ENCODE data around the gene NT5C3B. TPM values are rescaled to one million over a fixed set of nuclear protein-coding genes. Genes with fewer than 3 reads are reported as not detected.
"Not testable (repeated sequence)": the region's sequence is repeated elsewhere in the genome, so short reads cannot be mapped to it uniquely, and the experiment has no call there.

Gene NT5C3B
- total and polyA plus RNA-seq, 3 donors from 2014 or later: 61.9 to 214 (median 74.3) TPM

DNA sequence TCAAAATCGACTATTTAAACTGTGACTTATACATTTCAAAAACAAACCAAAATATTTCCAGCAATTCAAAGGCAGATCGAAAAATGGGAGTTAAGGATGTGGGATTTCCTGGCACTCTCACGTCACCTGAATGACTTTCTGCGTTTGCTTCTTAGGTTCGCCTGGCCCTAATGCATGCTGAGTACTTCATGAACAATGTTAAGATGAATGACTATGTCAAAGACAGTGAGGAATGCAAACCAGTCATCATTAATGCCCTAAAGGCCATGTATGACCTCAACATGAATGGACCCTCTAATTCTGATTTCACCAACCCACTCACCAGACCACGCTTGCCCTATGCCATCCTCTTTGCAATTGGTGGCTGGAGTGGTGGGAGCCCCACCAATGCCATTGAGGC, 8.9 kb upstream of the NT5C3B start:
- Histone ChIP-seq H3K4me1 (no peaks in the 10 kb centered on the region), H3K27ac (no peak overlapping the region), H3K4me3 (no peak overlapping the region), H3K9me3 (no peaks in the 10 kb centered on the region), H3K27me3 (no peaks in the 10 kb centered on the region), H3K36me3 (ENCODE audit: low read depth, missing control alignments) (no peaks in the 10 kb centered on the region)
- TF ChIP-seq, protein P1, sequence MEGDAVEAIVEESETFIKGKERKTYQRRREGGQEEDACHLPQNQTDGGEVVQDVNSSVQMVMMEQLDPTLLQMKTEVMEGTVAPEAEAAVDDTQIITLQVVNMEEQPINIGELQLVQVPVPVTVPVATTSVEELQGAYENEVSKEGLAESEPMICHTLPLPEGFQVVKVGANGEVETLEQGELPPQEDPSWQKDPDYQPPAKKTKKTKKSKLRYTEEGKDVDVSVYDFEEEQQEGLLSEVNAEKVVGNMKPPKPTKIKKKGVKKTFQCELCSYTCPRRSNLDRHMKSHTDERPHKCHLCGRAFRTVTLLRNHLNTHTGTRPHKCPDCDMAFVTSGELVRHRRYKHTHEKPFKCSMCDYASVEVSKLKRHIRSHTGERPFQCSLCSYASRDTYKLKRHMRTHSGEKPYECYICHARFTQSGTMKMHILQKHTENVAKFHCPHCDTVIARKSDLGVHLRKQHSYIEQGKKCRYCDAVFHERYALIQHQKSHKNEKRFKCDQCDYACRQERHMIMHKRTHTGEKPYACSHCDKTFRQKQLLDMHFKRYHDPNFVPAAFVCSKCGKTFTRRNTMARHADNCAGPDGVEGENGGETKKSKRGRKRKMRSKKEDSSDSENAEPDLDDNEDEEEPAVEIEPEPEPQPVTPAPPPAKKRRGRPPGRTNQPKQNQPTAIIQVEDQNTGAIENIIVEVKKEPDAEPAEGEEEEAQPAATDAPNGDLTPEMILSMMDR (IDR thresholded peaks at IDR 0.05): no peak
- TF ChIP-seq POLR2A (IDR thresholded peaks at IDR 0.05): no peak
- no peak for DNase-seq
- intact Hi-C loops (cut with DNase I; ENCODE audit: low total_unique reads): no loop called here
- WGBS, 2 donors: 90 to 96% methylated on average over 5 to 6 of the region's 6 CpGs

DNA sequence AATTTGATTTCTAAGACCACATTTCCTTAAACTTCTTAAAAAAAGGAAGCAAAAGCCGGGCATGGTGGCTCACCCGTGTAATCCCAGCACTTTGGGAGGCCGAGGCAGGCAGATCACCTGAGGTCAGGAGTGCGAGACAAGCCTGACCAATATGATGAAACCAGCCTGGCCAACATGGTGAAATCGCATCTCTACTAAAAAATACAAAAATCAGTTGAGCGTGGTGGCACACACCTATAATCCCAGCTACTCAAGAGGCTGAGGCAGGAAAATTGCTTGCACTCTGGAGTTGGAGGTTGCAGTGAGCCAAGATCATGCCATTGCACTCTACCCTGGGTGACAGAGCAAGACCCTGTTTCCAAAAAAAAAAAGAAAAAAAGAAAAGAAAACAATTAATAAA, 4.7 kb upstream of the NT5C3B start:
- DNase-seq; H3K9me3 ChIP-seq; H3K27ac ChIP-seq; H3K4me1 ChIP-seq; H3K4me3 ChIP-seq; H3K36me3 ChIP-seq (ENCODE audit: low read depth, missing control alignments); intact Hi-C loops (cut with DNase I; ENCODE audit: low total_unique reads); H3K27me3 ChIP-seq: not testable (repeated sequence)
- 92 to 100% methylated on average over 6 of the region's 6 CpGs for WGBS, 2 donors

DNA sequence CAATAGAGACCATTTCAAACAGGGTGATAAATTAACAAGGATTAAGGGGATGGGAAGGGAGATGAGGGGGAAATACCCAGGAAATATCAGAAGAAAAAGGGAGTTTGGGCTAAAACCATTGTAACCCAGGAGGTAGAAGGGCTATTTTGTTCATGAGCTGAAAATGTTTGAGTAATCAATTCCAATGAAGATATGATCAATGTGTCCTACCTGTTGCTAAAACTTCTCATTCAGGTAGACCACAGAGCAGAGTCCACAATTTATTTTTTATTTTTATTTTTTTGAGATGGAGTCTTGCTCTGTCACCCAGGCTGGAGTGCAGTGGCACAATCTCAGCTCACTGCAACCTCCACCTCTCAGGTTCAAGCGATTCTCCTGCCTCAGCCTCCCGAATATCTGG, 3.4 kb upstream of the NT5C3B start:
- H3K27ac ChIP-seq; H3K9me3 ChIP-seq; intact Hi-C loops (cut with DNase I; ENCODE audit: low total_unique reads); H3K27me3 ChIP-seq; H3K4me3 ChIP-seq; DNase-seq; H3K36me3 ChIP-seq (ENCODE audit: low read depth, missing control alignments); H3K4me1 ChIP-seq: not testable (repeated sequence)
- 98 to 100% methylated on average over 2 of the region's 2 CpGs for WGBS, 2 donors

DNA sequence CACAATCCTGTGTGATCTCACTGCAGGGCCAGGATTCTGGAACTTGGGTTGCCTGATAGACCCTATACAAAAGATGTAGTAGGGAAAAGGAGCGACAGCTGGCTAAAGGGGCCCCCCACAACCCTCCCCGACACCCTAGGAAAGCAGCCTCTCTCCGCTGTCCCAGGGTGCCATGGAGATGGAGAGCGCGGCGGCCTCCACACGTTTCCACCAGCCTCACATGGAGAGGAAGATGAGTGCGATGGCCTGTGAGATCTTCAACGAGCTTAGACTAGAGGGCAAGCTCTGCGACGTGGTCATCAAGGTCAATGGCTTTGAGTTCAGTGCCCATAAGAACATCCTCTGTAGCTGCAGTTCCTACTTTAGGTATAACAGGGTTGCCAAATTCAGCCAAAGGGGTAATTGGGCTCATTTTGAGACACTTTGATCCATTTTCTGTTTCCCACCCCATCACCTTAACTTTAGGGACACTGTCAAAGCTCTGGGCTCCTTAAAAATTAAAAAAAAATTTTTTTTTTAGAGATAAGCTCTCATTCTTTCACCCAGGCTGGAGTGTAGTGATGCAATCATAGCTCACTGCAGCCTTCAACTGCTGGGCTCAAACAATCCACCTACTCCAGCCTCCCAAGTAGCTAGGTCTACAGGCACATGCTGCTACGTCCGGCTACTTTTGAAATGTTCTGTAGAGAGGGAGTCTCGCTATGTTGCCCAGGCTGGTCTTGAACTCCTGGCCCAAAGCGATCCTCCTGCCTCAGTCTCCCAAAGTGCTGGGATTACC, 1.9 kb upstream of the NT5C3B start, which contains the start of gene KLHL10:
Gene KLHL10 (plus strand): TSS at position 65 of the 778 bp plus-strand sequence. CDS start 108 bp downstream, at position 173.
- TF ChIP-seq, protein P1 (IDR thresholded peaks at IDR 0.05): no peak
- TF ChIP-seq POLR2A (IDR thresholded peaks at IDR 0.05): no peak
- Histone ChIP-seq H3K4me1 (peaks cover 5% of the 10 kb centered on the region), H3K9me3 (no peaks in the 10 kb centered on the region), H3K4me3 (no peak within 1 kb of the TSS), H3K36me3 (ENCODE audit: low read depth, missing control alignments) (no peaks in the 10 kb centered on the region), H3K27ac (no peak within 1 kb of the TSS), H3K27me3 (no peaks in the 10 kb centered on the region)
- no peak for DNase-seq
- WGBS, 2 donors: 93% methylated on average over 15 of the region's 15 CpGs
- intact Hi-C loops (cut with DNase I; ENCODE audit: low total_unique reads): no loop called here

DNA sequence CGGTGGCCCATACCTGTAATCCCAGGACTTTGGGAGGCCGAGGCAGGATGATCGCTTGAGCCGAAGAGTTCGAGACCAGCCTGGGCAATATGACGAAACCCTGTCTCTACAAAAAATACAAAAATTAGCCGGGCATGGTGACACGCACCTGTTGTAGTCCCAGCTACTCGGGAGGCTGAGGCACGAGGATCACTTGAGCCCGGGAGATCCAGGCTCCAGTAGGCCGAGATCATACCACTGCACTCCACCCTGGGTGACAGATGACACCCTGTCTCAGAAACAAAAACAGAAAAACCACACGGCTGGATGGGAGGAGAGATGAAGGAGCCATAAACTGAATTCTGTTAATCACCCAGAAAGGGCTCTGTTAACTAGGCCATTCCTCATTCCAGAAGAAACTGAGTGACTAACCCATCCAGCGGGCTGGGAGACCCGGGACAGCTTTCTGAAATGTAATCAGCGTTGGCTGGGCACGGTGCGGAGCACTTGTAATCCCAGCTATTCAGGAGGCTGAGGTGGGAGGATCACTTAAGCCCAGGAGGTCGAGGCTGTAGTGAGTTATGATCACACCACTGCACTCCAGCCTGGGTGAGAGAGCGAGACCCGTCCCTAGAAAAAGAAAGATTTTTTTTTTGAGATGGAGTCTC, 641 bp upstream of the NT5C3B start:
- H3K4me3 ChIP-seq: peak overlapping the region; percentile 61 to 97
- WGBS, 2 donors: 28 to 48% methylated on average over 21 of the region's 21 CpGs
- no peaks in the 10 kb centered on the region for H3K27me3 ChIP-seq
- H3K36me3 ChIP-seq (ENCODE audit: low read depth, missing control alignments): no peaks in the 10 kb centered on the region
- TF ChIP-seq, protein P1 (IDR thresholded peaks at IDR 0.05): no peak
- no peak for TF ChIP-seq POLR2A (IDR thresholded peaks at IDR 0.05)
- intact Hi-C loops (cut with DNase I; ENCODE audit: low total_unique reads): no loop called here
- no peak for DNase-seq
- no peaks in the 10 kb centered on the region for H3K9me3 ChIP-seq
- peaks cover 5% of the 10 kb centered on the region for H3K4me1 ChIP-seq
- H3K27ac ChIP-seq: peak overlapping the region; percentile 44 to 58
